SU-DHL-6 (cell line): ENCODE data around the gene UNC93B1.
"Not testable (repeated sequence)": the region's sequence is repeated elsewhere in the genome, so short reads cannot be mapped to it uniquely, and the experiment has no call there.

Experiments
- EZH2phosphoT487 ChIP-seq: fragments of 200-600 bp; sonication (generic), shearing (Covaris generic); conservative IDR thresholded peaks from 2 replicates; pipeline ENCODE4 v1.6.1; 2018; ENCODE audit warnings: mild to moderate bottlenecking, antibody characterized with exemption, low read length, moderate library complexity, mixed read lengths
- TF ChIP-seq, protein P1 (sequence below): fragments of 200-600 bp; sonication (generic); IDR thresholded peaks from one replicate; pipeline ENCODE4 v1.5.1; 2017; ENCODE audit warnings: antibody characterized with exemption, mild to moderate bottlenecking, low read length, moderate library complexity; ENCODE audit not compliant: insufficient read depth, poor library complexity, severe bottlenecking

DNA sequence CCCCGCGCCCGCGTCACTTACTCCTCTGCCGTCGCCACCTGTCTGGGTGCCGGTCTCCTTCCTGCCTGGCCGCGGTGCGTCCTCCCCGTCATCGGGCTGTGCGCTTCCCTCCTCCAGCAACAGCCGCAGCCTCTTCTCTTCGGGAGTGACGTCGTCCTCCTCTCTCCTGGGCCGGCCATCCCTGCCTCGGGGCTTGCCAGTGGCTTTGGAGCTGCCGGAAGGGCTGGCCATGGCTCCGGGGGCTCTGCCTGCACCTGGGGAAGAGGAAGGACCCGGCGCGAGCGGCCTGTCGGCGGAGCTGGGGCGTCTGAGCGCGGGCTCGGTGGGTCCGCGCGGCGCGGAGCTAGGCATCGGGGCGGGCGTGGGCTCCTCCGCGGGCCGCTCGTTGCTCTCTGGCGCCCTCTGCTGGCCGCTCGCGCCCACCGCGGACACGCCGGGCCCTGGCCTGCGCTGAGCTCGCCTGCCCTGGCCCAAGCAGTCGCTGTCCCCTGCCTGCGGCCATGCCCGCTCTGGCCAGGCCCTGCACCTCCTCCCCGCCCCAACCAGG, 48.4 kb downstream of the UNC93B1 start:
- TF ChIP-seq, protein P1, sequence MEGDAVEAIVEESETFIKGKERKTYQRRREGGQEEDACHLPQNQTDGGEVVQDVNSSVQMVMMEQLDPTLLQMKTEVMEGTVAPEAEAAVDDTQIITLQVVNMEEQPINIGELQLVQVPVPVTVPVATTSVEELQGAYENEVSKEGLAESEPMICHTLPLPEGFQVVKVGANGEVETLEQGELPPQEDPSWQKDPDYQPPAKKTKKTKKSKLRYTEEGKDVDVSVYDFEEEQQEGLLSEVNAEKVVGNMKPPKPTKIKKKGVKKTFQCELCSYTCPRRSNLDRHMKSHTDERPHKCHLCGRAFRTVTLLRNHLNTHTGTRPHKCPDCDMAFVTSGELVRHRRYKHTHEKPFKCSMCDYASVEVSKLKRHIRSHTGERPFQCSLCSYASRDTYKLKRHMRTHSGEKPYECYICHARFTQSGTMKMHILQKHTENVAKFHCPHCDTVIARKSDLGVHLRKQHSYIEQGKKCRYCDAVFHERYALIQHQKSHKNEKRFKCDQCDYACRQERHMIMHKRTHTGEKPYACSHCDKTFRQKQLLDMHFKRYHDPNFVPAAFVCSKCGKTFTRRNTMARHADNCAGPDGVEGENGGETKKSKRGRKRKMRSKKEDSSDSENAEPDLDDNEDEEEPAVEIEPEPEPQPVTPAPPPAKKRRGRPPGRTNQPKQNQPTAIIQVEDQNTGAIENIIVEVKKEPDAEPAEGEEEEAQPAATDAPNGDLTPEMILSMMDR, result peak; percentile 47
- not testable (repeated sequence) for TF ChIP-seq EZH2phosphoT487
